C1 segment of cervical spinal cord (tissue), 14 donors: ENCODE data around the gene UVRAG.
A peak's percentile ranks its signal among the peaks of the same experiment; 100 is the strongest.

Experiments
- DNase-seq, 14 donors: peaks; one replicate each; lab custom pipeline; 2025; lab: John Stamatoyannopoulos, UW

The UVRAG gene

GRCh38 chr11:76096552-76096951 is 281.5 kb downstream of the UVRAG start:
- no peak for DNase-seq

- no peak for DNase-seq
Observed at GRCh38 chr11:76102802-76103201, 287.8 kb downstream of the UVRAG start.

- no peak for DNase-seq
Observed at GRCh38 chr11:76103460-76103859, 288.4 kb downstream of the UVRAG start.

DNA sequence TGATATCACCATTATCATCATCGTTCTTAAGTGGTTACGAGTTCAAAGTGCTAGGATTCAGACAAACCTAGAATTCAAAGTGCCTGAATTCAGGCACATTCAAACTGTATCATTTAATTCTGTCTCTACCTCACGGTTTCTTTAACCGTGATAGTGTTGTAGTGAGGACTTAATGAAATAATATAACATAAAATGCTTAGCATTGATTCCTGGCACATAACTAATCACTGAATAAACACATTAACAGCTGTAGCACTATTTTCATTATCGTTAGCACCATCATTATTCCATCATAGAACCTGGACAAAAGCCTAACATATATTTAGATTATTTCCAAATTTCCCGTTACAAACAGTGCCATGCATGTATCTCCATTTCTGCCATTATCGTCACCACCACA is 289.3 kb downstream of the UVRAG start:
- no peak for DNase-seq

DNA sequence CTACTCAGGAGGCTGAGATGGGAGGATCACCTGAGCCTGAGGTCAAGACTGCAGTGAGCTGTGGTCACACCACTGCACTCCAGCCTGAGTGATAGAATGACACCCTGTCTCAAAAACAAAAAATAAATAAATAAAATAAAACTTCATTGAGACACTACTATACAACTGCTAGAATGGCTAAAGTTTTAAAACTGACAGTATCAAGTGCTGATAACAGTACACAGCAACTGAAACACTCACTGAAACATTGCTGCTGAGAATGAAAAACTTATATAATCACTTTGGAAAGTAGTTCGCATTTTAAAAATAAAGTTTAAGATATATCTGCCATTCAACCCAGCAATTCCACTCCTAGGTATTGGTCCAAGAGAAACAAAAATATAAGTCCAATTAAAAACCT is 290.6 kb downstream of the UVRAG start:
- no peak for DNase-seq

DNA sequence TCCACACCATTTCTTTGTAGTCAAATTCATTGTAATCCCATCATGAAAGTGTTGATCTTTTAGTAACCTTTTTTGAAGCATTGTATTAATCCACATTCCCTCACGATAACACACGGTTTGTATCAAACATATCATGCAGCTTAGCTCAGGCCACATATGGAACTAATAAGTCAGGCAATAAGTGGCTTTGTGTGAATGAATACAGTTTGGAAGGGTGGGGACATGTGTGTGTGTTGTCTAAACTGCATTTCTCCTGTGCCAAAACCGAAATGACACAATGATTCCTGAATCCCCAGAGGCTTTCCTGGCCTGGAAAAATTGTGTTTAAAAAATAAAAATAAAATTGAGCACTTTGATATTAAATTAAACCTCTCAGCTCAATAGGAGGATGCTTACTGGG is 293.0 kb downstream of the UVRAG start:
- no peak for DNase-seq

DNA sequence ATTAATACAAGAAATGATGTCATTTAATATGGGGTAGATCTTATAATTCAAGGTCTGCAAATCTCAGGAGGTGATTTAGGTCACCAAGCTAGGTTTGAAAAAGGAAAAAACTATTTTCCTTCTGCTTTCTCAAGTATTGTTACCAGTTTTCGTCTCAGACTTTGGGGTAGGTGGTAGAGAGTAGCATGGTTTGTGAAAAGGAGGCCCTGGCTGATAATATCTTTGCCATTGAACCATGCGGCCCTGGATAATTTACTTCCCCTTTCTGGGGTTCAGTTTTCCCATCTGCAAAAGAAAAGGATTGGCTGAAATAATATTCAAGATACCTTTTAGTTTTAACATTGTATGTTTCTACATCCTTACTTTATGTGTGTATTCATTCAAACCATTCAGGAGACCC is 299.2 kb downstream of the UVRAG start:
- no peak for DNase-seq

GRCh38 chr11:76115555-76115954 is 300.5 kb downstream of the UVRAG start:
- DNase-seq, result no peak

DNA sequence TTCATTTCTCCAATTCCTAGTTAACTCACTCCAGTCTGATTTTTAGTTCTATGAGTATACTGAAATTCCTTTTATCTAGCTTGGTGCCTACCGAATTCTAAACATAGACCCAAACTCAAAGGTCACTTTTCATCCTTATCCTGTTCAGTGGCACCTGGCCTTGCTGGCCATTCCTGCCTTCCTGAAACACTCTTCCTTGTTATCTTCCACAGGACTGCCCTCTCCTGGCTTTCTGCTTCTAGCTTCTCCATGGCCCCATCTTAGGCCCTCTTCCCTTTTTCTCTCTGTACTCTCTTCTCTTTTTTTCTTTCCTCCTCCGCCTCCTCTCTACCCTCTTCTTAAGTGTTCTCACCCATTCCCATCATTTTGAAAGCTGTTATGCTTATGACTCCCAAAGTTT is 304.0 kb downstream of the UVRAG start:
- DNase-seq, result no peak

GRCh38 chr11:76119779-76120178 is 304.8 kb downstream of the UVRAG start:
- DNase-seq, result no peak

DNA sequence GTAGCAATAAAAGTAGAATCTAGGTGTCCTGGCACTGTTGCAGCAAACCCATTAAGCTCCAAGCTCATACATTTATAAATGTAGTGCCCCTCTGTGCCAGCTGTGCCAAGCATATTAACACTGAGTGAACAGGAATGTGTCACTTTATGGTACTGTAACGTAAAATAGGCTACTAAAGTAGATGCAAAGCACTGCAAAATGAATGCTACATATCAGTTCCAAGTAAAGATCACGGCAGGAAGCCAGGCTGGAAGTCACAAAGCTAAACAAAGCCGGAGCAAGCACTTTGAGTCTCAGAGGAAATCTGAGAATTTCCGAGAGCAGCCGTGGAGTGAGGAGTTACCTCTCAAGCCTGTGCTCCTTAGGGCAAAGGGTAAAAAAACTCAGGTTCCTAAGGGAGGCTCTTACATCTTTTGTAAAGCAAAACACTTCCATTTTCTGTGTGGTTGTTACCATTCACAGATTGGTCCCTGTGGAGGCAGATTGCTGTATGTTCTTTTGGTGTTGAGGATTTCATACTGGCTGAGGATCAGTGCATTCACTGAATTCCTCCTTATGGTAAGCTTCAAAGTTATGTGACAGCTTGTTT is 305.6 kb downstream of the UVRAG start:
- no peak for DNase-seq

GRCh38 chr11:76123248-76123647 is 308.2 kb downstream of the UVRAG start:
- no peak for DNase-seq

GRCh38 chr11:76124905-76125770 is 310.1 kb downstream of the UVRAG start:
- DNase-seq, result no peak

DNA sequence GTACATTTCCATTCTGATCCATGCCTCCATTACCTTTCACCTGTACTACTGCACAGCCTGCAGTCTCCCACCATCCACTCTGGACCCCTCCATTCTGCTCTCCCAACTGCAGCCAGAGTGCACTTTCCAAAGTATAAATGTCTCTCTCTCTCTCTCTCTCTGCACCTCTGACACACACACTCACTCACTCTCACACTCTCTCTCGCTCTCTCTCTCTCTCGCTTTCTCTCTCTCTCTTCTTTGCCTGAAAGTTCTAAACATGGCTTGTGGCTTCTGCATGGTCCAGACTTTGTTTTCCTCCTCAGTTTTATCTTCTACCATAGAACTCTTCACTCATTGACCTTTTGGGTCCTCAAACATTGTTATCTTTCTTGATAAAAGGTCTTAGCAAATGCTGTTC is 314.7 kb downstream of the UVRAG start:
- no peak for DNase-seq

- peak in 1 of 14 donors; percentile 21 for DNase-seq
Observed at GRCh38 chr11:76131142-76131541, 316.1 kb downstream of the UVRAG start.

DNA sequence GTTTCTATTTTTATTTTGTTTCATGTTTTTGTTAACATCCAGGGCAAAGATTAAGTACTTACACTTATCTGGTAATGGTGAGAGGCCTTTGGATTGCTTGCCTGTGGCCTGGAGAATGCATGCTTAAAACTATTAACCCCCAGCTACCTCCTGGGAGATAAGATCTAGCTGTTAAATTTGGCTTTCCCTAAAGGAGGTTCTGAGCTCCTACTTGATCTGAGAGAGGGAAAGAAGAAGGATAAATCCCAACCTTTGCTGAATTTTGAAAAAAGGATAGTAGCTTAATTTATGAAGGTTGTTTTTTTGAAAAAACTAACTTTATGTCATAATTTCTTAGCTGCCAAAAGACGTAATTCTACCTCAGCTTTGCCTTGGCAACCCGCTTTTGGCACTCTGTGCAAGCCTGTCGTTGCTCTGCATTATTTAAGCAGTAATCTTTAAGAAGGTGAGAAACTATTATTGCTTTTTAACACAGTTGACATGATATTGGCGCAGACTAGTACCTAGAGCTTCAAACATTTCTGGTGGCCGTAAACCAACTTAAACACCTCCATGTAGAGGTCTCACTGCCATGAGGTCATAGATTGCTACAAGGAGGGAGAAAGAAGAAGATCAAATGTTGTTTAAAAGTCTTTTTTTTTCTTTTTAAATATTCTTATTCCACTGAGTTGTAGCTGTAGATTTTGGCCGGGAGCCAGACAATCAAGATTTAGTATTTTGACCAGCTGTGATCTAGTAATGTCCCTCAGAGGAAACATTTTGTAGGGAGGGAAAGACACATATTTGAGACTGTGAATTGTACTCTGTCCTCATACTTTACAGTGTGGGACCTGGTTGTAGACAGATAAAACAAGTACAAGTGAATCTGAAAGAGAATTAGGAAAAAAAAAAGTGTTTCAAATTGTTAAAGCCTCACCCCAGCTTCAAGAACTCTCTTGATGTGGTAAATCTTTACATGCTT is 316.9 kb downstream of the UVRAG start:
- DNase-seq, result peak in 1 of 14 donors; percentile 21

DNA sequence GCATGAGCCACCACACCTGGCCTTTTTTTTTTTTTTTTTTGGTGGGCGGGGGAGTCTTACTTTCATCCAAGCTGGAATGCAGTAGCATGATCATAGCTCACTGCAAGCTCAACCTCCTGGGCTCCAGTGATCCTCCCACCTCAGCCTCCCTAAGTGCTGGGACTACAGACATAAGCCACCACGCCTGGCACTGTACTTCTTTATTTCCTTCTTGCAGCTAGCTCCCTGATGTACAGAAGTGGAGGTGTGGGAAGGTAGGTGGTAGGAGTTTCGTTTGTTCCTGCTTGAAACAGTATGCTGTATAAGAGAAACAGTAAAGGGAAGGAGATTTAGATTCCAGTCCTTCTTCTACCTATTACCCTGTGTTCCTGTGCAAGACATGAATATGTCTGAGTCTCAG is 319.2 kb downstream of the UVRAG start:
- DNase-seq, result no peak

- no peak for DNase-seq
Observed at GRCh38 chr11:76135491-76135890, 320.5 kb downstream of the UVRAG start.

DNA sequence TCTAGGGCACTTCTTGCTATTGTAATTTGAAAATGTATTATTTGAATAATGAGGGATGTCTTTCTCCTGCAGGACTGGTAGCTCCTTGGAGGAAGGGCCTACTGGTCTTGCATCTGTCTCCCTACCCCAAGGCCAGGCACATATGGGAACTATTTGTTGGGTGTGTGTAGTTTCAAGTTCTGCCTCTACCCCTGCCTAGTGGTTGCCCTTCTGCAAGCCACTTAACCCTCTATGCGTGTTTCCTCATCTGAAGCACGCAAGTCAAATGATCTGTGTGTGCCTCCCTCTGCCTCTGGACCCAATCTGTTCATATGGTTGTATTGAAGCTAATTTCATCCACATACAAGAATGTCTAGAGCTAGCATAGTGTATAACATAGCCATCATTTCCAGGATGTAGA is 324.3 kb downstream of the UVRAG start:
- DNase-seq, result no peak

- DNase-seq, result peak in 9 of 14 donors; percentile 14 to 47 (median 33)
Observed at GRCh38 chr11:76140912-76141574, 326.0 kb downstream of the UVRAG start.

GRCh38 chr11:76141901-76142588 is 327.0 kb downstream of the UVRAG start:
- no peak for DNase-seq
